Stimulated activated CD4-positive, alpha-beta T cell treated with anti-CD3 and anti-CD28 coated beads, TNF-alpha, amount 100 ng/mL, for 4 hours (primary cell): ENCODE results near the gene PLD5.
"Not testable (repeated sequence)": the region's sequence is repeated elsewhere in the genome, so short reads cannot be mapped to it uniquely, and the experiment has no call there.

ENCODE experiments used
- DNase-seq, 3 experiments: peaks; one replicate each; pipeline ENCODE4 v3.0.0-alpha.2; 2020; ENCODE audit warnings: low read depth in 3 of 3

The PLD5 gene

GRCh38 chr1:242059976-242060375 lies 464.5 kb downstream of the PLD5 start:
- no peak for DNase-seq

DNA sequence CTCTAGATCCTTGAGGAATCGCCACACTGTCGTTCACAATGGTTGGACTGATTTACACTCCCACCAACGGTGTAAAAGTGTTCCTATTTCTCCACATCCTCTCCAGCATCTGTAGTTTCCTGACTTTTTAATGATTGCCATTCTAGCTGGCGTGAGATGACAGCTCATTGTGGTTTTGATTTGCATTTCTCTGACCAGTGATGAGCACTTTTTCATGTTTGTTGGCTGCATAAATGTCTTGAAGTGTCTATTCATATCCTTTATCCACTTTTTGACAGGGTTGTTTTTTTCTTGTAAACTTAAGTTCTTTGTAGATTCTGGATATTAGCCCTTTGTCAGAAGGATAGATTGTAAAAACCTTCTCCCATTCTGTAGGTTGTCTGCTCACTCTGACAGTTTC lies 465.9 kb downstream of the PLD5 start:
- DNase-seq: not testable (repeated sequence)

DNA sequence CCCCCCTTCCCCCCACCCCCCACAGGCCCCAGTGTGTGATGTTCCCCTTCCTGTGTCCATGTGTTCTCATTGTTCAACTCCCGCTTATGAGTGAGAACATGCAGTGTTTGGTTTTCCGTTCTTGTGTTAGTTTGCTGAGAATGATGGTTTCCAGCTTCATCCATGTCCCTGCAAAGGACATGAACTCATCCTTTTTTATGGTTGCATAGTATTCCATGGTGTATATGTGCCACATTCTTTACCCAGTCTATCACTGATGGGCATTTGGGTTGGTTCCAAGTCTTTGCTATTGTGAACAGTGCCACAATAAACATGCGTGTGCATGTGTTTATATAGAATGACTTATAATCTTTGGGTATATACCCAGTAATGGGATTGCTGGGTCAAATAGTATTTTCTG lies 466.3 kb downstream of the PLD5 start:
- DNase-seq: not testable (repeated sequence)

GRCh38 chr1:242057745-242058115 lies 466.8 kb downstream of the PLD5 start:
- DNase-seq: no peak

DNA sequence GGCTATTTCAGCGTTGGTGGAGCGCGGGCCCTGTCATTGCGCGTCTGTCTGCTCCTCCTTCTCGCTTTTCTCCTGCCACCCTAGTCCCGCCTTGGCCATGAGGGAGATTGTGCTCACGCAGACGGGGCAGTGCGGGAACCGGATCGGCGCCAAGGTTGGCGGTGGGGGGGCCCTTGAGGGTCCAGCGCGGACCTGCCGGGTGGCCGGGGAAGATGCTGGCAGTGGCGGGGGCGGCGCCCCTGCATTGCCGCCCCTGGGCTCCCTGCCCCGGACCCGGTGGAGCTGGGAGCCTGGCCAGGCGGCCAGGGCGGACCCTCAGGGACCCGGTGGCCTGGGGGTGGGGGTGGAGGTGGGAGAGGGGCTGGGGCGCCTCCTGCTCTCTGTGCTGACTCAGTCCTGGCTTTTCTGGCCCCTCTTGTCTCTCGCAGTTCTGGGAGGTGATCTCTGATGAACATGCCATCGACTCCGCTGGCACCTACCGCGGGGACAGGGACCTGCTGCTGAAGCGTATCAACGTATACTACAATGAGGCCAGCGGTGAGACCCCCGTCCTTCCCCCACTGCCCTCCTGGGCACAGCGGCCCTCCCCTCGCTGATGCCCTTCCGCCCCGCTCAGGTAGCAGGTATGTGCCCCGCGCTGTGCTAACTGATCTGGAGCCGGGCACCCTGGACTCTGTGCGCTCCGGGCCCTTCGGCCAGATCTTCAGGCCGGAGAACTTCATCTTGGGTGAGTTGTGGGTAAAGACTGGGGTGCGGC lies 467.3 kb downstream of the PLD5 start:
- no peak for DNase-seq

DNA sequence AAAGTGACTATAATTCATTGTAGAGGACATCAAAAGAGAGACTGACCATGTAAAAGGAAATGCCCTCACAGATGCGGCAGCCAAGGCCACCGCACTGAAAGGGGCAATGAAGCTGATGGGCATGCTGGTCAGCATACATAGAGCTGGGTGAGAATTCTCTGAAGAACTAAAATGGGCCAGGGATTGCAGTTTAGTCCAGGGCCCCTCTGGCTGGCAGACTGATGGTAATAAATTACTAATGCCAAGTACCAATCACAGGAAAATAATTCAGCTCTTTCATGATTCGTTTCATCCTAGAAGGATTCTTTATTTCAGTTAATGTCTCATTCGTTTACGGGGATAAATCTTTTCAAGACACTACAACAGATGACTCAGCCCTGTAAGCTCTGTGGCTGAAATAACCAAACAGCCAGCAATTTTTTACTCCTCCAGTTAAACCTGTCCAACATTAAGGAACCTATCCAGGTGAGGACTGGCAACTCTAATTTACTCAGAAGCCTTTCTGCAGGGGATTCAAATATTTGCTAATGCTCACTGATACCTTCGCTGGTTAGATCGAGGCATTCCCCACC lies 468.7 kb downstream of the PLD5 start:
- DNase-seq: no peak

- no peak for DNase-seq
Observed at GRCh38 chr1:242043165-242043564, 481.3 kb downstream of the PLD5 start.

DNA sequence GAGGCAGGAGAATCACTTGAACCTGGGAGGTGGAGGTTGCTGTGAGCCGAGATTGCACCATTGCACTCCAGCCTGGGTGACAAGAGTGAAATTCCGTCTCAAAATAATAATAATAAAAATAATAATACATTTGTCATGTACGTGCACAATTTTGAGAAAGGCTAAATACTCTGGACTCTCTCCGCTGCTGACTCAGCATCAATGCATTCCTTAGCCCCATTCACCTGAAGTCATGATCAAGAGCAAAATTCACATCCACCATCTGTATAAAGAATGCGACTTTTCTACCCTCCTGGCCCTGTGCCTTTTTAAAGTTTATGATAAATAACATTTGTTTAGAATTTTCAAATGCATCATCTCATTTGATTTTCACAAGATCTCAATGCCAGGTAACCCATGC lies 490.1 kb downstream of the PLD5 start:
- no peak for DNase-seq

DNA sequence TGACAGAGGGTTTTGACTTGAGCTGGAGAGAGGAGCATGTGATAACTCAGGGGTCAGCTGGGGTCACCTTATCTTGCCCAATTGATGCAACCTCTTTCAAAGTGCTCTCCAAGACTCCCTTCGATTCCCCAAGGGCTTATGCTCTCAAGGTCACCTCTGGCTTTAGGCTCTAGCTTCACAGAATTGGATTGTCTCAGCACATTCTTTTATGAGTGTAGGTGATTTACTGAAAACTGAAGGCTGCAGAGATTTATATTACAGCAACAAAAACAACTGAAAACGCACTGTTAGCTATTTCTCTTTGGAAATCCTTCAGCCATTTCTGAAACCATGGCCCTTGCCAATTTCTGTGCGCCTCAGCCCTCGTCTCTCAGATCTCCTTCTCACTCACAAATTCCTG lies 491.1 kb downstream of the PLD5 start:
- no peak for DNase-seq
